Urothelium cell line (cell line): Measurements from ENCODE around the gene NCK1.
"Not testable (repeated sequence)": the region's sequence is repeated elsewhere in the genome, so short reads cannot be mapped to it uniquely, and the experiment has no call there.

Source experiments
- DNase-seq: peaks from one replicate; pipeline ENCODE4 v3.0.0; 2011; ENCODE audit warnings: low spot score, mixed read lengths
- FAIRE-seq: peaks from 2 replicates; lab custom pipeline; 2011; peaks lifted over from hg19 to GRCh38; lab: Jason Lieb, UNC

The NCK1 gene

GRCh38 chr3:136979684-136980083, 117.7 kb downstream of the NCK1 start:
- FAIRE-seq (no peak), DNase-seq (no peak)

GRCh38 chr3:136982033-136982432, 120.0 kb downstream of the NCK1 start:
- no peak for FAIRE-seq
- no peak for DNase-seq

DNA sequence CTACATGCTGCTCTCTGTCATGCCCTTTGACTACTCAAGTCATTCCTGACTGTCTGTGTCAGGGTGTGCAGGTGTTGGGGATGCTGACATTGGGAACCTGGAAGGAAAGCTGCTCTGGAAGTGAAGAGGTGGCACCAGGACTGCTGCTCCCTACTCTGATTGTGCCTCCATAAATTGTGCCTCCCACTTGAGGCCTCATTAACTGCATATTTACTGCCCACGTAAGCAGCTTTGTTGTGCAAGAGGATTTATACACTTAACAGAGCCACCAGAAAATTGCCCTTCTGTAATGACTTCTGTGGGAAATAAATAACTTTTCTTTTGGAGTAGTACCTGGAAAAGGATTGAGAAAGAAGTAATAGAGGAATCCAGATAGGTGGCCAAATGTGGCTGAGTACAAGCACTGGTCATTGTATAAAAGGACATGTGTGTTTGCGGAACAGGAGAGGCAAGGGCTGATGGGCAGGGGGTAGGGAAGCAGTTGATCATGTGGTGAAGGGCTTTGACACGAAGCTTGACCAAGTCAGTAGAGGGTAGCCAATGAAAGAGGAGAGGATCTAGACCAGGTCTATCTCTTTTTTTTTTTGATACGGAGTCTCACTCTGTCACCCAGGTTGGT, 120.6 kb downstream of the NCK1 start:
- DNase-seq, result no peak

GRCh38 chr3:136984837-136985236, 122.8 kb downstream of the NCK1 start:
- FAIRE-seq (no peak), DNase-seq (no peak)

More for the DNA sequence above, 120.6 kb downstream of the NCK1 start:
- FAIRE-seq, result no peak

DNA sequence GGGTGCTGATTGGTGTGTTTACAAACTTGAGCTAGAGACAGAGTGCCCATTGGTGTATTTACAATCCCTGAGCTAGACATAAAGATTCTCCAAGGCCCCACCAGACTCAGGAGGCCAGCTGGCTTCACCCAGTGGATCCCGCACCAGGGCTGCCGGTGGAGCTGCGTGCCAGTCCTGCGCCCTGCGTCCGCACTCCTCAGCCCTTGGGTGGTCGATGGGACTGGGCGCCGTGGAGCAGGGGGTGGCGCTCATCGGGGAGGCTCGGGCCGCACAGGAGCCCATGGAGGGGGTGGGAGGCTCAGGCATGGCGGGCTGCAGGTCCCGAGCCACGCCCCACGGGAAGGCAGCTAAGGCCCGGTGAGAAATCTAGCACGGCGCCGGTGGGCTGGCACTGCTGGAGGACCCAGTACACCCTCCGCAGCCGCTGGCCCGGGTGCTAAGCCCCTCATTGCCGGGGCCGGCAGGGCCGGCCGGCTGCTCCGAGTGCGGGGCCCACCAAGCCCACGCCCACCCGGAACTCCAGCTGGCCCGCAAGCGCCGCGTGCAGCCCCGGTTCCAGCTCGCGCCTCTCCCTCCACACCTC, 125.5 kb downstream of the NCK1 start:
- DNase-seq, FAIRE-seq: not testable (repeated sequence)

DNA sequence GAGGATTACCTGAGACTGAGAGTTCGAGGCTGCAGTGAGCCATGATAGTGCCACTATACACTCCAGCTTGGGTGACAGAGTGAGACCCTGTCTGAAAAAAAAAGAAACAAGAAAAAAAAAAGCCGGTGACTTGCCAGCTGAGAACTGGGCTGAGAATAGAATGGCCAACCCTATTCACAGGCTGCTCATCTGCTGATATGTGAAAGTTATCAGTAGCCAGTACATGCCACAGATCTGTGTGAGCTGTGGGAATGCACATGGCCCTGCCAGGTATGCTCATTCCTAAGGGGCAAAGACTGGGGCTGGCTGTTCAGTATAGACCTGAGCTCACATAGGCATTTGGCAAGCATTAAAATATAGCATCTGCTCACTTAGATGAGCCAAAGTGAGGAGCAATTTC, 126.6 kb downstream of the NCK1 start:
- DNase-seq (no peak), FAIRE-seq (no peak)

DNA sequence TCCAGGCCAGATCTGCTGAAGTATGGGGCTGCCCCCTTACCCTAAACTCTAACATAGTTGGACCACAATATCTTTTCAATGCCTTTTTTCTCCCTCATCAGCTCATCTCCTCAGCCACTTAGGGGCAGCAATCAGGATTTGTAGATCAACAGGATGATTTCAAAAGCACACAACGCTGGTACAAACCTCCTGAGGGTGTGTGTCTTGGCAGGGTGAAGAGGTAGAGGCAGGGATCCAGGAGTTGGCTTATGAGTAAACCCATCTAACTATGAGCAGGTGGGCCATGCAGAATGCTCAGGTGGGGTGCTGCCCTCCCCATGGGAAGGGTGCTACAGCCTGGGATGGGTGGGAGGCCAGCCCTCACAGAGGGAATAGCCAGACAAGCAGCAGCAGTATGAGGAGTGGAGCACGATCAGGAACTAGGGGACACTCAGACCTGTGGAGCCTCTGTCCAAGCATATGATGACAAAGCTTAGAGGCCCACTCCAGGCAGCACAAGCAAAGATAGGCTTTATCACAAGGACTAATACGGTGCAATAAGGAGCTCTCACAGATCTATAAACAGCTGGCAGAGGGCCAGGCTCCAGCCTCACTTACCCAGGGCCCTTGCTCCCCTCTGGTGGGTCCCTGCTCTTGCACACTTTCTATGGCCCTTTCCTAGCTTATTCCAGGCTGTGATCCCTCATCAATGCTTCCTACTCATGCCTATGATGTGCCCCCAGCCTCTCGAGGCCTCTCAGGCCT, 127.9 kb downstream of the NCK1 start:
- FAIRE-seq, result no peak
- DNase-seq, result no peak

DNA sequence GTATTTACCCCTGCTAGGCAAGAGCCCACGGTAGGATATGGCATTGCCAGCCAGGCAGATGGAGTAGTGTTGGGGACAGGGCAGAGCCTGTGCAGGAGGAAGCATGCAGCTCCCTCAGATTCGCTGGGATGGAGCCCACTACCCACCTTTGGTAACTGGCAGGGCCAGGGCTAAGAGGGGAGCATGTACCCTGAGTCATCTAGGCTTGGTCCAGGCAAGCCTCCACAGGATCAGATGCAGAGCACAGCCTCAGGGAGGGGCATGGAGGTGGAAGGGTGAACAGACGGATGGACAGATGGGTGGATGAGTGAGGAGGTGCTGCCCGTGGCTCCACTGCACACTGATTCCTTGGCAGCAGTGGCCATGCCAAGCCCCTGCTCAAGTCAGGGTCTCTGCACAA, 128.8 kb downstream of the NCK1 start:
- FAIRE-seq, result no peak

DNA sequence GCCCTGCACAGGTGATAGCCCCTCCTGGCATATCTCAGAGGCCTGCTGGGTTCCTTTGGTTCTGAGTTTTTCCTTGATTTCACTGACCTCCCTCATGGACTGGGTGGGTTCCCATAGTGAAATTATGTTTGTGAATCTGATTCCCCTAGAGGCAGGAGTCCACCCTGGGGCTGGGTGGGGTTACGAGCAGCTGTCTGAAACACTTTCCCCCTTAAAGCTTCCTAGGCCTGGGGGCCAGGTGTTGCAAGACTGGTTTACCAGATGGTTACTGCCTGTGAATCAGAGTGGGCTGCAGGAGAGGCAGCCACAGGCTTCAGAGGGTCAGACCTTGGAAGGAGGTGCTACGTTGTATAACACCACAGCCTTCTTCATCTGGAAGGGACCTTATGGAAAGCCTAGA, 130.1 kb downstream of the NCK1 start:
- DNase-seq (no peak), FAIRE-seq (no peak)

More for the DNA sequence above, 128.8 kb downstream of the NCK1 start:
- DNase-seq, result no peak

GRCh38 chr3:136994772-136995516, 132.9 kb downstream of the NCK1 start:
- no peak for DNase-seq

GRCh38 chr3:136995652-136996051, 133.6 kb downstream of the NCK1 start:
- FAIRE-seq (no peak), DNase-seq (no peak)

More at GRCh38 chr3:136994772-136995516, 132.9 kb downstream of the NCK1 start:
- FAIRE-seq, result no peak
